OCI-LY1 (cell line): ENCODE results near the gene ASTN1.

Source experiments
- H2AFZ ChIP-seq: fragments of 200-600 bp; sonication (generic), shearing (Covaris generic); 2 replicates; pipeline ENCODE4 v1.6.0; 2014; ENCODE audit warnings: antibody characterized with exemption, mild to moderate bottlenecking, low read length
- H3F3A ChIP-seq: fragments of 200-600 bp; sonication (generic), shearing (Covaris generic); 2 replicates; pipeline ENCODE4 v1.6.0; 2014; ENCODE audit warnings: mild to moderate bottlenecking, antibody characterized with exemption, low read length, moderate library complexity; ENCODE audit not compliant: insufficient read depth
- H3K27ac ChIP-seq: fragments of 200-600 bp; sonication (generic); 2 replicates; pipeline ENCODE4 v1.5.1; 2014; ENCODE audit warnings: low read length, mixed run types, mild to moderate bottlenecking, low read depth; ENCODE audit not compliant: poor library complexity, severe bottlenecking
- H3K27me3 ChIP-seq: fragments of 200-600 bp; sonication (generic); 2 replicates; pipeline ENCODE4 v1.6.0; 2014; ENCODE audit warnings: antibody characterized with exemption, mild to moderate bottlenecking, low read length, moderate library complexity; ENCODE audit not compliant: insufficient read depth
- H3K36me3 ChIP-seq: fragments of 200-600 bp; sonication (generic); 2 replicates; pipeline ENCODE4 v1.6.1; 2014; ENCODE audit warnings: mild to moderate bottlenecking, antibody characterized with exemption, low read length, moderate library complexity, mixed read lengths; ENCODE audit not compliant: insufficient read depth
- H3K4me1 ChIP-seq: fragments of 200-600 bp; sonication (generic); 2 replicates; pipeline ENCODE4 v1.5.1; 2014; ENCODE audit warnings: mild to moderate bottlenecking, low read length, moderate library complexity; ENCODE audit not compliant: insufficient read depth, severe bottlenecking
- H3K4me2 ChIP-seq: fragments of 200-600 bp; sonication (generic), shearing (Covaris generic); 2 replicates; pipeline ENCODE4 v1.6.1; 2014; ENCODE audit warnings: low read length
- H3K4me3 ChIP-seq: fragments of 200-600 bp; sonication (generic); 2 replicates; pipeline ENCODE4 v1.5.1; 2014; ENCODE audit warnings: low read length, low read depth, mild to moderate bottlenecking, mixed read lengths; ENCODE audit not compliant: poor library complexity, severe bottlenecking
- H3K79me2 ChIP-seq: fragments of 200-600 bp; shearing (Covaris generic); 2 replicates; pipeline ENCODE4 v1.6.1; 2016; ENCODE audit warnings: mixed run types, low read length, mixed read lengths; ENCODE audit not compliant: insufficient read depth
- H3K9ac ChIP-seq: fragments of 200-600 bp; sonication (generic), shearing (Covaris generic); 2 replicates; pipeline ENCODE4 v1.6.1; 2014; ENCODE audit warnings: mild to moderate bottlenecking, low read length, mixed read lengths
- H3K9me2 ChIP-seq: fragments of 200-600 bp; sonication (generic), shearing (Covaris generic); 2 replicates; pipeline ENCODE4 v1.6.1; 2014; ENCODE audit warnings: low read depth, mild to moderate bottlenecking, low read length, mixed read lengths
- H3K9me3 ChIP-seq: fragments of 200-600 bp; shearing (Covaris generic); 2 replicates; pipeline ENCODE4 v1.6.1; 2014; ENCODE audit warnings: low read length, mixed read lengths
- H4K20me1 ChIP-seq: fragments of 200-600 bp; sonication (generic), shearing (Covaris generic); 2 replicates; pipeline ENCODE4 v1.6.0; 2016; ENCODE audit warnings: mild to moderate bottlenecking, low read length; ENCODE audit not compliant: insufficient read depth
- EZH2 ChIP-seq: fragments of 200-600 bp; sonication (generic), shearing (Covaris generic); IDR thresholded peaks from 2 replicates; pipeline ENCODE4 v1.8.0; 2017; ENCODE audit warnings: borderline replicate concordance, mixed run types, mild to moderate bottlenecking, antibody characterized with exemption, low read length, moderate library complexity, mixed read lengths
- TF ChIP-seq, protein P1 (sequence below): fragments of 200-600 bp; sonication (generic), shearing (Covaris generic); IDR thresholded peaks from 2 replicates; pipeline ENCODE4 v1.5.1; 2017; ENCODE audit warnings: mild to moderate bottlenecking, antibody characterized with exemption, low read length, moderate library complexity, mixed read lengths

The ASTN1 gene

DNA sequence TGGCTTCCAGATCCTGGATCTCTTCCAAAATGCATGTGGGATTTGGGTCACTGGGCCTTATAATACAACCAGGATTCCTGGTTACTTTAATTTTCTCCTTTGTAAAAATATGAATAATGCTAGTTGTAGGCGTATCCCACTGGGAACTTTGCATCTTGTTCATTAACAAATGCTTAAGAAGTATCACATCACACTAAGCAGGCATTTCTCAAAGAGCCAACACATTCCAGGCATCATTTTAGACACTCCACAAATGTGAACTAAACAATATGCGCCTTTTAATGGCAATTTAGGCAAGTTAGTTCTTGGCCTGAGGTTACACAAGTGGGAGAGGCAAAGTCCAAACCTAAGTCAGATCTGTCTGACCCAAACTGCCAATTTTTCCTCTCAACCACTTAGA is 22.1 kb upstream of the ASTN1 start:
- no peaks in the 10 kb centered on the region for H3F3A ChIP-seq
- H3K9ac ChIP-seq, result no peak overlapping the region
- H4K20me1 ChIP-seq, result no peaks in the 10 kb centered on the region
- no peaks in the 10 kb centered on the region for H3K79me2 ChIP-seq
- H3K4me3 ChIP-seq, result no peak overlapping the region
- H2AFZ ChIP-seq, result no peak overlapping the region
- H3K9me2 ChIP-seq, result no peaks in the 10 kb centered on the region
- H3K27me3 ChIP-seq, result no peaks in the 10 kb centered on the region
- H3K36me3 ChIP-seq, result no peaks in the 10 kb centered on the region
- H3K27ac ChIP-seq, result no peak overlapping the region
- TF ChIP-seq, protein P1, sequence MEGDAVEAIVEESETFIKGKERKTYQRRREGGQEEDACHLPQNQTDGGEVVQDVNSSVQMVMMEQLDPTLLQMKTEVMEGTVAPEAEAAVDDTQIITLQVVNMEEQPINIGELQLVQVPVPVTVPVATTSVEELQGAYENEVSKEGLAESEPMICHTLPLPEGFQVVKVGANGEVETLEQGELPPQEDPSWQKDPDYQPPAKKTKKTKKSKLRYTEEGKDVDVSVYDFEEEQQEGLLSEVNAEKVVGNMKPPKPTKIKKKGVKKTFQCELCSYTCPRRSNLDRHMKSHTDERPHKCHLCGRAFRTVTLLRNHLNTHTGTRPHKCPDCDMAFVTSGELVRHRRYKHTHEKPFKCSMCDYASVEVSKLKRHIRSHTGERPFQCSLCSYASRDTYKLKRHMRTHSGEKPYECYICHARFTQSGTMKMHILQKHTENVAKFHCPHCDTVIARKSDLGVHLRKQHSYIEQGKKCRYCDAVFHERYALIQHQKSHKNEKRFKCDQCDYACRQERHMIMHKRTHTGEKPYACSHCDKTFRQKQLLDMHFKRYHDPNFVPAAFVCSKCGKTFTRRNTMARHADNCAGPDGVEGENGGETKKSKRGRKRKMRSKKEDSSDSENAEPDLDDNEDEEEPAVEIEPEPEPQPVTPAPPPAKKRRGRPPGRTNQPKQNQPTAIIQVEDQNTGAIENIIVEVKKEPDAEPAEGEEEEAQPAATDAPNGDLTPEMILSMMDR, result no peak
- no peak for TF ChIP-seq EZH2
- no peak overlapping the region for H3K4me2 ChIP-seq
- no peaks in the 10 kb centered on the region for H3K9me3 ChIP-seq
- peaks cover 2% of the 10 kb centered on the region for H3K4me1 ChIP-seq

DNA sequence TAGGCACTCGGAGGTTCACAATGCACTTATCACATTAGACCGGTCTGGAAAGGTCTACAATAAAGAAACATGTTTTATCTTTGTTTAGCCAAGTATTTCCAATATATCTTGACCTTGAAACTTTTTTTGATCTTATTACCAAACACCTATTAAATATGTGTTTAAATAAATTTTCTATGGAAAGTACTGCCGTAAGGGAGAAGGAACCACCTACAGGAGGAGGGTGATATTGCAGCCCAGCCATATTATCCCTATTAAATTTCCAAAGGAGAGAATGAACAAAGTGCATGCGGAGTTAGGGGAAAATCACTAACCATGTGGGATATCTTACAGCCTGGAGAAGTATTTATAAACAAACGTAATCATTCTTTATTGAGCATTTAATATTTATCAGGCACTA is 20.7 kb upstream of the ASTN1 start:
- Histone ChIP-seq H3K27ac (no peak overlapping the region), H3K4me2 (no peak overlapping the region), H3K27me3 (no peaks in the 10 kb centered on the region), H3K79me2 (no peaks in the 10 kb centered on the region), H2AFZ (no peak overlapping the region), H4K20me1 (no peaks in the 10 kb centered on the region), H3K4me3 (no peak overlapping the region), H3K9ac (no peak overlapping the region), H3F3A (no peaks in the 10 kb centered on the region), H3K9me3 (no peaks in the 10 kb centered on the region), H3K36me3 (no peaks in the 10 kb centered on the region), H3K9me2 (no peaks in the 10 kb centered on the region), H3K4me1 (peaks cover 6% of the 10 kb centered on the region)
- TF ChIP-seq, protein P1, result peak; percentile 46
- TF ChIP-seq EZH2, result no peak

DNA sequence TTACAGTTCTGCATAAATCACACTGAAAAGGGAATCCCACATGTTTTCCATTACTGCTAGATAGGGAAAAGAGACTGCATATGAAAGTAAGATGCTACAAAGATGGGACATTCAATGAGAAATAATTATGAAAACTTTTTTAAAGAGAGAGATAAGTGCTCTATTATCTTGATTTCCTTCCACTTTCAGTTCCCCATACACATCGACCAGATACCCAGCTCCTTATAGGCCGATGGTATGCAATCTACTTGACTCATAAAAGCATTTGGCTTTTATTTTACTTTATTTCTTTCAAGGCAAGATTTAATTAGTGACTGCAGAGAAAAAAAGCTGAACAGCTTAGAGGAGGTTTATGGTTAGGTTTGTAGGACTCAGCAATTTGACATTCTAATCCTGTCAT is 19.3 kb upstream of the ASTN1 start:
- no peak overlapping the region for H3K27ac ChIP-seq
- H3K9me3 ChIP-seq, result no peaks in the 10 kb centered on the region
- no peaks in the 10 kb centered on the region for H3F3A ChIP-seq
- H3K4me1 ChIP-seq, result peaks cover 6% of the 10 kb centered on the region
- H3K79me2 ChIP-seq, result no peaks in the 10 kb centered on the region
- H3K36me3 ChIP-seq, result no peaks in the 10 kb centered on the region
- no peaks in the 10 kb centered on the region for H3K9me2 ChIP-seq
- H3K4me3 ChIP-seq, result no peak overlapping the region
- H3K4me2 ChIP-seq, result no peak overlapping the region
- TF ChIP-seq EZH2, result no peak
- TF ChIP-seq, protein P1, result no peak
- H4K20me1 ChIP-seq, result no peaks in the 10 kb centered on the region
- no peaks in the 10 kb centered on the region for H3K27me3 ChIP-seq
- no peak overlapping the region for H3K9ac ChIP-seq
- no peak overlapping the region for H2AFZ ChIP-seq
